HG03558 (cell line): ENCODE measurements around the gene UBN2.
"Not testable (repeated sequence)": the region's sequence is repeated elsewhere in the genome, so short reads cannot be mapped to it uniquely, and the experiment has no call there.

ENCODE experiments used
- ATAC-seq: cut with Tn5 transposase; IDR thresholded peaks from one replicate; pipeline ENCODE4 v1.9.1; 2021; ENCODE audit warnings: moderate number of reproducible peaks; ENCODE audit not compliant: unreplicated experiment; ENCODE audit errors: extremely low read depth

UBN2 gene

DNA sequence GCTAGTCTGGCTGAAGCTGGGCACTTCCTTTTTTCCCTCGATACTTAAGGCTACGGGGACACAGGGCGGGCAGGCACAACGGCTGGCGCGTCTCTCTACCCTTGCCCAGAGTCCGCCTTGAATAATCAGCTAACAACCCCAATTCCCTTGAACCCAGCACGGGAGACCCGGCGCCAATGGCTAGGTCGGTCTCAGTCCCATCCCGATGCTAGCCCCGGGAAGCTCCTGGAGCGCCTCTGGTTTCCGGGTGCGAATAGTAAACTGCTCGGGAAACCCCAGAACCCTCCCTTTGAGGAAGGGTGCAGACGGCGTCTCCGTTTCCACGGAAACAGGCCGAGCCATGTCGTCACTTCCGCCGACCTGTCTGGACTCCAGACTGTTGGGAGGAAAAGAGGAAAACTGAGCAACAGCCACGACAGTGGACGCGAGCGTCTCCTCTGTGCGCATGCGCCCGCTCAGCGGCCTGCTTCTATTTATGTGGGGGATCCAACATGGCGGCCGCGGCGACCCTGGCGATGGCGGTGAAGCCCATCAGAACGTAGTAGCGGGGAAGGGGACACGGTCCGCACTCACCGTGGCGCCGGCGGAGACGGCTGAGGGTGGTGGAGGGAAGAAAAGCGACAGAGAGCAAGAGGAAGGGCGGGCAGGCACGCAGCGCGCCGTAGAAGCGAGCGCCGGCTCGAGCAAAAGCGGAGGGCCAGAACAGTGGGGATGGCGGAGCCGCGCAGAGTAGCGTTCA is at the start of gene UBN2:
Gene UBN2, plus strand, starts transcription at position 464 of the 739 bp plus-strand sequence. Its CDS starts 248 bp downstream, at position 712.
- ATAC-seq: peak; percentile 88

DNA sequence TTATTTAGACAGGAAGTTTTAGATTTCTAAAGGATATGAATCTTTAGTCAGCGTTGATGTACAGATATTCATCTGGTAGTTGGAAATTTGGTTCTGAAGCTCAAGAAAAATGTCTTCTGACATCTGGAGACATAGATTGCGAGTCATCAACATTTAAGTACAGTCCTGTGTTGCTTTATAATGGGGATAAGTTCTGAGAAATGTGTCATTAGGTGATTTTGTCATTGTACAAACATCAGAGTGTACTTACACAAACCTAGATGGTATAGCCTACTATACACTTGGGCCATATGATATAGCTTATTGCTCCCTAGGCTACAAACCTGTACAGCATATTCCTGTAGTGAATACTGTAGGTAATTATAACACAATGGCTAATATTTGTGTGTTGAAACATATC is 49.6 kb upstream of the UBN2 start:
- ATAC-seq: no peak

DNA sequence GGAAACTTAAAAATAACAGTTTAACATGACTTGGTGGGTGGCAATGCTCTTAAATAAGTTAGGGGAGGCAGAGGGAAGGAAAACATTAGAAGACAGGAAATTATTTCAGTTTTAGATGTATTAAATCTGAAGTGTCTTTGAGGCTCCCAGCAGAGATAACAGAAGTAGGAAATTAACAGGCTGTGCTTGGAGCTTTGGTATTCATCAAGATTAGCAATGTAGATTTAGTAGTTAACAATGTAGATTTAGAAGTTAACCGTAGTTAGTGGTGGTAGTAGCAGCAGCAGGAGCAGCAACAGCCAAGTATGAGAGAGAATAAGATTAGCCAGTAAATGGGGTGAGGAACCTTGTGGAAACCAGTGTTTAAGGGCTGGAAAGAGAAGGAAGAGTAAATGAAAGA is 48.7 kb upstream of the UBN2 start:
- no peak for ATAC-seq

DNA sequence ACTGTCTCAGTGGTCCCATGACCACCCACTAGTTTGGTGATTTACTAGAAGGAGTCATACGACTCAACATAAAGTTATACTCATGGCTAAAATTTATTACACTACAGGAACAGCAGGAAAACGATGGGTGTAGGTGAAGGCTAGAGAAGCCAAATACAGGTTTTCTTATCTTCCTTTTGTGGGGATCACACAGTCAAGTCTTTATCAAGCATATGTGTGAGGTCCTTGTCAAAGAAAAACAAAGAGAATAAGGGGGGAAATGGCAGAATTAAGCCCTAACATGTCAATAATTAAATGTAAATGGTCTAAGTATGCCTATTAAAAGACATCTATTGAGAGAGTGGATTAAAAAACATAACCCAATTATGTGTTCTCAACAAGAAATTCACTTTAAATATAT is 47.8 kb upstream of the UBN2 start:
- ATAC-seq: no peak

DNA sequence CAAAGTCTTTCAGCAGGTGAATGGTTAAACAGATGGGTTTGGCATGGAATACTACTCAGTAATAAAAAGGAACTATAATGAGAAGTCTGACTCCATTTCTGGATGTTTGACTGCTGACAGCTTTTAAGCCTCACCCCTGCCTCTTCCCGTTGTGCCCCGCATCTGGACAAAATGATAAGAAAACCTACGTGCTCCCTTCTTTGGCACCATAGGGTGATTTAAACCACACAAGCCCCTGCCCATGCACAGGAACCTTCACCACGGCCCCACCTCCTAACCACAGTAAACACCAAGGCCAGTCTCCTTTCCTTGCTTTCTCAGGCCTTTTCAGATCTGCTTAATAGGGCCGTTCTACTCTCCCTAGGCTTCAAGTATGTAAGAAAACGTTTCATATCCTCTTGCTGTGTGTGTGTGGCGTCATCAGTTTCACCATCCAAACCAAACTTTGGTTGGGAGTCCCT is 47.1 kb upstream of the UBN2 start:
- no peak for ATAC-seq

DNA sequence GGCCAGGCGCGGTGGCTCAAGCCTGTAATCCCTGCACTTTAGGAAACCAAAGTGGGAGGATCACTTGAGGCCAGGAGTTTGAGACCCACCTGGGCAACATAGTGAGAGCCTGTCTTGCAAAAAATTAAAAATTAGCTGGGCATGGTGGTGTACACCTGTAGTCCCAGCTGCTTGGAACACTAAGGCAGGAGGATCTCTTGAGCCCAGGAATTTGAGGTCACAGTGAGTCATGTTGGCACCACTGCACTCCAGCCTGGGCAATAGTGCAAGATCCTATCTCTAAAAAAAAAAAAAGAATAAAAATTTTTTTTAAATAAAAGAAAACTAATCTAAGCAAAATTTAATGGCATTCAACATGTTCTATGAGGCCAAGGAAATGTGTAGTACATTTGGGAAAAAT is 44.9 kb upstream of the UBN2 start:
- no peak for ATAC-seq

DNA sequence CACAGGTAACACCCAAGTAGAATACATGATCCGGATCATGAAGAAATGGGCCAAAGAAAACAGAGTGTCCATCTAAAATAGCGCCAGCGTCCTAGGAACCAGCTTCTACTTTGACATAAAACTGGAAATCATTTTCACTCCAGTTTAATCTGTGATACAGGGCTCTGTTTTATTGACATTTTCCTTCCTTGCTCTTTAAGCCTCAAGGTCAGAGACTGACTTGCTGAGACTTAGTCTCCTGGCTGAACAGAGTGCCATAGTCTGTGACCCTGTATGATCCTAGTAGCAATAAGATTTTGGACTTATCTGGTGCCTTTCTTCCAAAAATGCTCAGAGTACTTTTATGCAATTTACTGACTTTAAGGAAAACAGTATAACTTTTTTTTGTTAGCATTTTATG is 41.7 kb upstream of the UBN2 start:
- no peak for ATAC-seq

DNA sequence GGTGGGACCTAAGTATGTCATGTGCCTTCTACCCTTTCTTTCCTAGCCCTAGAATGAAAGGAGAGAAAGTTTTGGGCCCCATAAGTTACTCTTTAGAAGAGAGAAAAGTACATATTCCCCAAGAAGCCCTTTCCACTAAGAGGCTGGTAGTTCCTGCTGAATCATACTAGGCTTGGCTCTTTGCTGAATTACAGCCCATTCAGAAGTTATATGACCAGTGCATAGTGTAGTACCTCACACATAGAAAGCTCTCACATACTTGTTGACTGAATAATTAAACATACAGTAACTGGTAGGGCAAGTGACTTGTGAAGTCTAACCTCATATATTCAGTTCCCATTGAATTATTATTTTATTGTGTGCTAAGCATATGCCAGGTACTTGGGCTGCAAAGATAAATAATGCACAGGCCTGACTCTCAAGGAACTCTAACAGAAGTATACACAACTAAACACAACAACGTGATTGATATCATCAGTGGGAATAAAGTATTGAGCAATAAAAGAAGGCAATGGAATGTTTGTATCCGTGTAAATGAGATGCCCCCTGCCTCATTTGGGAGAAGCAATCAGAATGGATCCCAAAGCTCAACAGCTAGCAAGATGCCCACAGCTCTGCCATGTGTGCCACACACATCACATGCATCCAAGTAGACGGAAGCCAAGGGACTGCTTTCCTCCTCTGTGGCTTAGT is 38.9 kb upstream of the UBN2 start:
- no peak for ATAC-seq

DNA sequence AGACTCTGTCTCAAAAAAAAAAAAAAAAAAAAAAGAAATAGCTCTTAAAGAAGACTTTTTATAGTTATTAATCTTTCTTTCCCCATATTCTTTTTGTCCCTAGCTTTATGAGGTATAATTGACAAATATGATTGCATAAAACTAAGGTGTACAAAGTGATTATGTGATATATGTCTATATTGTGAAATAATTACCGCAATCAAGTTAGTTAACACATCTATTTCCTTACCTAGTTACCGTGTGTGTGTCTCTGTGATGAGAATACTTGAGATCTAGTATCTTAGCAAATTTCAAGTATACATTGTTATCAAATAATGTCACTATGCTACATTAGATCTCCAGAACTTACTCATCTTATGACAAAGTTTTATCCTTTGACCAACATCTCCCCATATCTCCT is 30.7 kb upstream of the UBN2 start:
- no peak for ATAC-seq

DNA sequence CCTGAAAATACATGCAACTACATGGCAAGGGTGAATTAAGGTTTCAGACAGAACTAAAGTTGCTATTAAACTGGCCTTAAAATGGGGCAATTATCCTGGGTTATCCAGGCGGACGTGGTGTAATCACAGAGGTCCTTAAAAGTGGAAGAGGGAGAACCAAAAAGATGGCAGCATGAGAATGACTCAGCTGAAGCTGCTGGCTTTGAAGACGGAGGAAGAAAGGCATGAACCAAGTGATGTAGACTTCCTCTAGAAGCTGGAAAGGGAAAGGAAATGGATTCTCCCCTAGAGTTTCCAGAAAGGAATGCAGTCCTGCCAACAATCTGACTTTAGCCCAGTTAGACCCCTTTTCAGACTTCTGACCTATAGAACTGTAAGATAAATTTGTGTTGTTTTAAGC is 27.0 kb upstream of the UBN2 start:
- ATAC-seq: no peak

DNA sequence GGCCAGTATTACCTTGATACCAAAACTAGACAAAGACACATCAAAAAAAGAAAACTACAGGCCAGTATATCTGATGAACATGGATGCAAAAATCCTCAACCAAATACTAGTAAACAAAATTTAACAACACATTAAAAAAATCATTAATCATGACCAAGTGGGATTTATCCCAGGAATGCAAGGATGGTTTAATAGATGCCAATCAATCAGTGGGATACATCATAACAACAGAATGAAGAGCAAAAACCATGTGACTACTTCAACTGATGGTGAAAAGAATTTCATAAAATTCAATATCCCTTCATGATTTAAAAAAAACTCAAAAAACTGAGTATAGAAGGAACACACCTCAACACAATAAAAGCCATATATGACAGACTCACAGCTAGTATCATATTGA is 25.2 kb upstream of the UBN2 start:
- ATAC-seq: no peak

DNA sequence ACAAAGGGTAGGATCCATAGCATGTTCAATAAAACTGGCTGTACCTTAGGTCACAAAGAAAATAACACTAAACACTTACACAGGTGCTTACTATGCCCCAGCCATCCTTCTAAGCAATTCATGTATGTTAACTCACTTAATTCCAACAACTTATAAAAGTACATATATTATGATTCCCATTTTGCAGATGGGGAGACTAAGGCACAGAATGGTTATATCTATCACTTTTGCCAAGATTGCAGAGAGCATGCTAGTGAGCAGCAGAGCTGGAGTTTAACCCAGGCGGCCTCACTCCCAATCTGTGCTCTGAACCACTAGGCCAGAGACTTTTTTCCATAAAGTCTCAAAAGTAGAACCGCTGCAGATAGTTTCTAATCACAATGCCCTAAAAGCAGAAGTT is 18.9 kb upstream of the UBN2 start:
- ATAC-seq: no peak

DNA sequence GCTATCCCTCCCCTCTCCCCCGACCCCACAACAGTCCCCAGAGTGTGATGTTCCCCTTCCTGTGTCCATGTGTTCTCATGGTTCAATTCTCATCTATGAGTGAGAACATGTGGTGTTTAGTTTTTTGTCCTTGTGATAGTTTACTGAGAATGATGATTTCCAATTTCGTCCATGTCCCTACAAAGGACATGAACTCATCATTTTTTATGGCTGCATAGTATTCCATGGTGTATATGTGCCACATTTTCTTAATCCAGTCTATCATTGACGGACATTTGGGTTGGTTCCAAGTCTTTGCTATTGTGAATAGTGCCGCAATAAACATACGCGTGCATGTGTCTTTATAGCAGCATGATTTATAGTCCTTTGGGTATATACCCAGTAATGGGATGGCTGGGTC is 17.5 kb upstream of the UBN2 start:
- ATAC-seq: not testable (repeated sequence)

DNA sequence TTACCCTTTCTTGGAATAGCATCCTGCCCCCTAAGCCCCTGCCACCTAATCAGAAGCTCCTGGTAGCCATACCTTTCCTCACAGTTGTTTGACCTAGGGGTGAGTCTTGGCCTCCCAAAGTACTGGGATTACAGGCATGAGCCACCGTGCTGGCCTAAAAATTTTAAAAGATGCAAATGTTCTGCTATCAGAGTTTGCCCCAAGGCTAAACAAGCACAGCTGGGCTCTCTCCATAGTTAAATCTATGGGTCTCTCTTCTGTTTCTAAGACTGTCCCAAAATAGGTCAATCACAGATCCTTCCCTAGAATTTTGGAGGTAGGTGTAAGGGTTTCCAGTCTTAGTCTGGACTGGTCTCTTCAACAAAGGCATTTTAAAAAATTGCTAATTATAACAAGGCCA is 12.9 kb upstream of the UBN2 start:
- ATAC-seq: no peak

DNA sequence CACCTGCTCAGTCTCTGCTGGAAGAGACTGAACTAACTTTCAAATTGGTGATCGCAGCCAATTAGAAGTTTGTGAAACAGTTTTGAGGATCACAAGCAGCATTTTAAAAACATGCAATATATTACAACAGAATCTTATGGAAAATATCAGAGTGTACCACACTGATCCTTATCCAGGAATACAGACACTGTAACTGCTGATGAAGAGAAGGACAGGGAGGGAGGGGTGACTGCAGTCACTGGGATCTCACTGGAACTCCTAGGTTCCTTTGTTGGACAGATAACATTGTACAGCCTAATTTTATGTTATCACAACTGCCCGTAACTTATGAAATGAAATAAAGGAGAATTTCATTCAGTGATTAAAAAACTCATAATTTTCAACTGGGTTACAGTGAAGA is 6.8 kb upstream of the UBN2 start:
- ATAC-seq: no peak

DNA sequence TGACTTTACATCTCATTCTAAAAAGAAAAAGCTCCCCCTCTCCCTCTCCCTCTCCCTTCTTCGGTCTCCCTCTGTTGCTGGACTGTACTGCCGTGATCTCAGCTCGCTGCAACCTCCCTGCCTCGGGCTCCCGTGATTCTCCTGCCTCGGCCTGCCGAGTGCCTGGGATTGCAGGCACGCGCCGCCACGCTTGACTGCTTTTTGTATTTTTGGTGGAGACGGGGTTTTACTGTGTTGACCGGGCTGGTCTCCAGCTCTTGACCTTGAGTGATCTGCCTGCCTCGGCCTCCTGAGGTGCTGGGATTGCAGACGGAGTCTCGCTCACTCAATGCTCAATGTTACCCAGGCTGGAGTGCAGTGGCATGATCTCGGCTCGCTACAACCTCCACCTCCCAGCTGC is 6.2 kb upstream of the UBN2 start:
- ATAC-seq: not testable (repeated sequence)

DNA sequence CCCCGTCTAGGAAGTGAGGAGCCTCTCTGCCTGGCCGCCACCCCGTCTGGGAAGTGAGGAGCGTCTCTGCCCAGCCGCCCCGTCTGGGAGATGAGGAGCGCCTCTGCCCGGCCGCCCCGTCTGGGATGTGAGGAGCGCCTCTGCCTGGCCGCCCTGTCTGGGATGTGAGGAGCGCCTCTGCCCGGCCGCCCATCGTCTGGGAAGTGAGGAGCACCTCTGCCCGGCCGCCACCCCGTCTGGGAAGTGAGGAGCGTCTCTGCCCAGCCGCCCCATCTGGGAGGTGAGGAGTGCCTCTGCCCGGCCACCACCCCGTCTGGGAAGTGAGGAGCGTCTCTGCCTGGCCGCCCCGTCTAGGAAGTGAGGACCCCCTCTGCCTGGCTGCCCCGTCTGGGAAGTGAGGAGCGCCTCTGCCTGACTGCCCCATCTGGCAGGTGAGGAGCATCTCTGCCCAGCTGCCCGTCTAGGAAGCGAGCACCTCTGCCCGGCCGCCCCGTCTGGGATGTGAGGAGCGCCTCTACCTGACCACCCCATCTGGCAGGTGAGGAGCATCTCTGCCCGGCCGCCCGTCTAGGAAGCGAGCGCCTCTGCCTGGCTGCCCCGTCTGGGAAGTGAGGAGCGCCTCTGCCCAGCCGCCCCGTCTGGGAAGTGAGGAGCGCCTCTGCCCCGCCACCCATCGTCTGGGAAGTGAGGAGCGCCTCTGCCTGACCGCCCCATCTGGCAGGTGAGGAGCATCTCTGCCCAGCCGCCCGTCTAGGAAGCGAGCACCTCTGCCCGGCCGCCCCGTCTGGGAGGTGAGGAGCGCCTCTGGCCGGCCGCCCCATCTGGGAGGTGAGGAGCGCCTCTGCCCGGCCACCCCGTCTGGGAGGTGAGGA is 5.5 kb upstream of the UBN2 start:
- not testable (repeated sequence) for ATAC-seq

DNA sequence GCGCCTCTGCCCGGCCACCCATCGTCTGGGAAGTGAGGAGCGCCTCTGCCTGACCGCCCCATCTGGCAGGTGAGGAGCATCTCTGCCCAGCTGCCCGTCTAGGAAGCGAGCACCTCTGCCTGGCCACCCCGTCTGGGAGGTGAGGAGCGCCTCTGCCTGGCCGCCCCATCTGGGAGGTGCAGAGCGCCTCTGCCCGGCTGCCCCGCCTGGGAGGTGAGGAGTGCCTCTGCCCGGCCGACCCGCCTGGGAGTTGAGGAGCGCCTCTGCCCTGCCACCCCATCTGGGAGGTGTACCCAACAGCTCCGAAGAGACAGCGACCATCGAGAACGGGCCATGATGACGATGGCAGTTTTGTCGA is 4.9 kb upstream of the UBN2 start:
- not testable (repeated sequence) for ATAC-seq

DNA sequence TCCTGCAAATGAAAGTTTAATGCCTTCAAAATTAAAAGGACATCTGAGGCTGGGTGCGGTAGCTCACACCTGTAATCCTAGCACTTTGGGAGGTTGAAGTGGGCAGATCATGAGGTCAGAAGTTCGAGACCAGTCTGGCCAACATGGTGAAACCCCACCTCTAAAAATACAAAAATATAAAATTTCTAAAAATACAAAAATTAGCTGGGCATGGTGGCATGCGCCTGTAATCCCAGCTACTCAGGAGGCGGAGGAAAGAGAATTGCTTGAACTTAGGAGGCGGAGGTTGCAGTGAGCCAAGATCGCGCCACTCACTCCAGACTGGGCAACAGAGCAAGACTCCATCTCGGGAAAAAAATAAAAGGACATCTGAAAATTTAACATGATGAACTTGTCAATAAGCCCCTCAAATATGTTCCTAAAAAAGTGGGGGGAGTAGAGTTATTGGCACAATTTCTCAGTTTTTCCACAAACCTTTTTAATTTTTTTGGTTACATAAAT is 4.0 kb upstream of the UBN2 start:
- ATAC-seq: not testable (repeated sequence)

DNA sequence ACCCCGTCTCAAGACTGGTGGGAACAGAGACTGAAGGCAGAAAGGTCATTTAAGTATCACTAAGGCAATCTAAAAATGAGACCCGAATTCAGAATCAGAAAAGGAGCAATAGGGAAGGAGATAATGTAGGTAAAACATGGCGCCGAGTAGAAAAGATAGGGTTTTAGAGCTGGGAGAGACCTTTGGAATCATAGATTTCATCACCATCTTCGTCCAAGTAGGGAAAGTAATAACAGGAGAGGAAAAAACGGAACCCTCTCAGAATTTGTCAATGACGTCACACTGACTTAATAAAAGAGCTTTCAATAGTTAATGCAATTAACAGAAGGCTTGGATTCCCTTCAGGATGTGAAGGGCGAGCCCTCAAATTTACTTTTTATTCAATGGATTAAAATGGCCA is 1.0 kb upstream of the UBN2 start:
- no peak for ATAC-seq

DNA sequence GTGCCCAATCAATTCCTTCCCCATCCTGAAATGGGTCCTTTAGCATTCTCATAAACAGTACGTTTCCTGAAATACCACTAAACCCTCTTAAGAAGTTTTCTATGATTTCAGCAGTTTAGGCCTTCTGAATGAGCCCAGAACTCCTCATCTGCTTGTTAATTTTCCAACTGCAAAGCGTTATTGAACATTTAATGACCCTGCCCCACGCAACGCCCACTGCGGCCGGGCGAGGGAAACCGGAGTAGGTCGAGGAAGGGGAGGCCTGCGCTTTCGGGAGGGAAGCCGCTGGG is 608 bp upstream of the UBN2 start:
- no peak for ATAC-seq
